NCI-H510A treated with DMSO at 0.1 percent for 48 hours (cell line): ENCODE measurements around the gene RASGRF1.
"Not testable (repeated sequence)": the region's sequence is repeated elsewhere in the genome, so short reads cannot be mapped to it uniquely, and the experiment has no call there.

Experiments used
- DNase-seq: peaks from one replicate; lab custom pipeline; 2025; lab: John Stamatoyannopoulos, UW

Gene RASGRF1, protein sequence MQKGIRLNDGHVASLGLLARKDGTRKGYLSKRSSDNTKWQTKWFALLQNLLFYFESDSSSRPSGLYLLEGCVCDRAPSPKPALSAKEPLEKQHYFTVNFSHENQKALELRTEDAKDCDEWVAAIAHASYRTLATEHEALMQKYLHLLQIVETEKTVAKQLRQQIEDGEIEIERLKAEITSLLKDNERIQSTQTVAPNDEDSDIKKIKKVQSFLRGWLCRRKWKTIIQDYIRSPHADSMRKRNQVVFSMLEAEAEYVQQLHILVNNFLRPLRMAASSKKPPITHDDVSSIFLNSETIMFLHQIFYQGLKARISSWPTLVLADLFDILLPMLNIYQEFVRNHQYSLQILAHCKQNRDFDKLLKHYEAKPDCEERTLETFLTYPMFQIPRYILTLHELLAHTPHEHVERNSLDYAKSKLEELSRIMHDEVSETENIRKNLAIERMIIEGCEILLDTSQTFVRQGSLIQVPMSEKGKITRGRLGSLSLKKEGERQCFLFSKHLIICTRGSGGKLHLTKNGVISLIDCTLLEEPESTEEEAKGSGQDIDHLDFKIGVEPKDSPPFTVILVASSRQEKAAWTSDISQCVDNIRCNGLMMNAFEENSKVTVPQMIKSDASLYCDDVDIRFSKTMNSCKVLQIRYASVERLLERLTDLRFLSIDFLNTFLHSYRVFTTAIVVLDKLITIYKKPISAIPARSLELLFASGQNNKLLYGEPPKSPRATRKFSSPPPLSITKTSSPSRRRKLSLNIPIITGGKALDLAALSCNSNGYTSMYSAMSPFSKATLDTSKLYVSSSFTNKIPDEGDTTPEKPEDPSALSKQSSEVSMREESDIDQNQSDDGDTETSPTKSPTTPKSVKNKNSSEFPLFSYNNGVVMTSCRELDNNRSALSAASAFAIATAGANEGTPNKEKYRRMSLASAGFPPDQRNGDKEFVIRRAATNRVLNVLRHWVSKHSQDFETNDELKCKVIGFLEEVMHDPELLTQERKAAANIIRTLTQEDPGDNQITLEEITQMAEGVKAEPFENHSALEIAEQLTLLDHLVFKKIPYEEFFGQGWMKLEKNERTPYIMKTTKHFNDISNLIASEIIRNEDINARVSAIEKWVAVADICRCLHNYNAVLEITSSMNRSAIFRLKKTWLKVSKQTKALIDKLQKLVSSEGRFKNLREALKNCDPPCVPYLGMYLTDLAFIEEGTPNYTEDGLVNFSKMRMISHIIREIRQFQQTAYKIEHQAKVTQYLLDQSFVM (N-terminal part only)

DNA sequence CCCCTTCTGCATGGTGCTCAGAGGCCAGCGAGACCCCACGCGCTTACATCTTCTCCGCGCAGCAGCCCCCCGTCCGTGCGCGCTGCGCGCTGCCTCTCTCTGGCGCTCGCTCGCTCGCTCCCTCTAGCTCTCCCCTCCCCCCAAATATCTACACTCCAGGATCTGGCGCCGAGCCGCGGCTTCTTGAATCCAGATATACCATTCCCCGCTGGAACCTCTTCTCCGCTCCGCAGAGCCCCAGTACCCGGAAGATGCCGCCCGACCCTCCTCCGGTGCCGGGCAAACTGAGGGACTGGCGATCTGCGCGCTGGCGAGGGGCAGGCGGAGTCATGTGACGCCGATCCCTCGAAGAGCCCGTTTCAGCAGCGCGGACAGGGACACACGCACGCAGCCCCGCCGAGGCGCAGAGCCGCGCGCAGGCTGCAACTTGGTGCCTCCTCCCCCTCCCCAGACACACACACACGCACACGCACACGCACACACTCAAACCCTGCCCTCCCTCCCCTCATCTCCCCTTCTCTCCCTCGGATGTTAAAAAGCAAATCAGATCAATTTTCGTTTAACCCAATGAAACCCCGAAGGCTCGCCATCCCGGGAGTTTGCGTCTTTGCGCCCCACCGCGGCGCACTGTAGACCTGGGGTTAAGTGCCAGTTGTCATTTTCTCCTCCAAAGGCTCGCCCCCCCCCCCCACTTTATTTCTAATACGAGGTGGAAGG is at the start of gene RASGRF1:
TSS of gene RASGRF1 (minus strand) at position 294 of the 717 bp plus-strand sequence. CDS start at position 12, 282 bp downstream.
- DNase-seq = no peak

DNA sequence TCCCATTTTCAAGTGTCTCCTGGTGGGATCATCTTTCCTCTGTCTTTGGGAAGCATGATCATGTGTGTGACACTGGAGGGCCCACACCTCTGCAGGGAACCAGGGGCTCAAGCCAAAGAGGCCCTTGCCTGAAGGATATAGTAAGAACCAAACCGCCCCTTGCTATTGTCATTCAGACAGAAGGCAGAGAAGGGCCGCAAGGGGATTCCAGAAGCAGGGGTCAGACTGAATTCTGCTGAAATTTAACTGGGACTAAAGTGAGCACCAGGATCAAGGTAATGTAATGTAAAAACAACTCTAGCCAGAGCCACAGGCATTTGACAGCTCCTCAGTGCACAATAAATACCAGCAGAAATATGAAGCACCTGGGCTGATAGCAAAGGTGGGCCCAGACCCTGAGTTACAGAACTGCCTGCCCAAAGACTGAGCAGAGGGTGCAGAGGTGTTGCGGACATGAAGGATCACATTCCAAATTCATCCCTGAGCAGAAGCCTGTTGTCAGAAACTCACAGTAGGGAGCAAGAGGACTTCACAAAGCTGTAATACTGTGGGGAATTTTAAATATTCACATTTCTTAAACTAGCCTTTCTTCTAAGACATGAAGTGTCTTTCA is 46.0 kb upstream of the RASGRF1 start:
- DNase-seq = no peak

DNA sequence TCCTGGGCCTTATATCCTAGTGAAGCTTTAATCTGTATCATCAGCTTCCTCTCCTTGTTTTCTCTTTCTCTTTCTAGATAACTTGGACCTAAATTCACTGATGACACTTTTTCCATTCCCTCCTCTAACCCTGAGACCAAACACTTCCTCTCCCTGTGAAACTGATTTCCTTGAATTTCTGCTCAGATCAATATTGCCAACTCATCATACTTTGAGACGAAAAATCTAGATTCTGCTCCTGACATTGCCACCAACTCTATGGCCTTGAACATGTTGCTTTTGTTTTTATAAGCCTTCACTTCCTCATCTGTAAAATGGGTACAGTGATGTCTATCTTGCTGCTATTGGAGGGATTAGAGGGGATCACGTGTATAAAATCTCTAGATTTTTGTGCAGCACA is 42.7 kb upstream of the RASGRF1 start:
- no peak for DNase-seq

DNA sequence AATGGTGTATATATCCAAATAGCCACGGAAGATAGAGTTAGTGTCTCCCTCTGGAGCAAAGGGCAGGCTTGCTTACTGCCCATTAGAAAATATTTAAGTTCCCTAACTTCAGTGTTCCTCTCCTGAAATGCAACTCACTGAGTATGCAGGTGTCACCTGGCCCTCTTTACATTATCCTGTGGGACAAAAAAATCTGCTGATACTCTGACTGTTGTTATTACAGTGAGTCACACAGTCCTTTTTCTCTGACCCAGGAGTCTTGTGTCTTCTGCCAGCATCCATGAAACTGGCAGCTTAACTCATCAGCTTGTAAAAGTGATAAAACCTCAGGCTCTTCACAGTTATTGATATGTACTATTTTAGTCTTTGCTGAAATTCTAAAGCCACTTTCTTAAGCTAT is 42.2 kb upstream of the RASGRF1 start:
- no peak for DNase-seq

DNA sequence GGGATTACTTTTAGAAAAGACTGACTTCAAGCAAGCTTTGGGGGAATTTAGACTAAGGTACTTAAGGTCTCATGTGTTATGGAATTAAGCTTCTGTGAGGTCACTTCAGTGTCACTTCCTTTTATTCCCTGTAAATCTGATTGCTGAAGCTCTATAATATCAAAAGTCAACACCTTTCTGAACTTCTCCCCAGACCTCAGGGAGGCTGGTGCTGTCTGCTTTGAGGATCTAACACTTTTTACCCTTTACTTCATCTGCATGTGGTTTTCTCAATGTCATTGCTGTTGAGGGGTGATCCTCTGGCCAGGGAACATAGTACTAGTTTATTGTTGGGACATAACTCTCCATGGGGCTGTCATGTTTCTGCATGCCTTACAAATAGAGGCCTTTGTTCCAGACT is 41.8 kb upstream of the RASGRF1 start:
- DNase-seq = no peak

DNA sequence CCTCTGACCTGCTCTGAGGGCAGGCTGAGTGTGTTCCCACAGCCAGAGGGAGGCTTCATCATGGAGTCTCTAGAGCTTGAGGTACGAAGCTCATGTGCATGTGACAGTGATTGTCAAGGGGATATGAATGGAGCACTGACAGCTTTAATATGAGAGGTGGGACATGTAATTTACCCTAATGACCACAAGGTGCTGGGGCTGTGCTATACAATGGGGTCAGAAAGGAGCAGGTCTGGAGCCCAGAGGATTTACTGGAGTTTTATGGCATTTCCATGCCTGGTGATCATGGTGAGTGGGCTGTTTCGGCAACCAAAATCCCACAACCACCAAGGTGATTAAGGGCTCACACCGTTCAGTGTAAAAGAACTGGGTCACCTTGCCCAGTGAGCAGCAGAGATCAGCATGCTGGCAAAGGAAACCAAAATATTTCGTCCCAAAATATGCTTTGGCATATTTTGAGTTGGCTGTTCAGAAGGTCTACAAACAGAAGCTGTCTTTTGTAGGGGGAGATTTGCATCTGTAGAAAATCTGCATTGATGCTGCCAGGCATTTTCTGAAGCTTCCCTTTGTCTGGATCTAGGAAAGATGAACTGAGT is 40.1 kb upstream of the RASGRF1 start:
- no peak for DNase-seq

DNA sequence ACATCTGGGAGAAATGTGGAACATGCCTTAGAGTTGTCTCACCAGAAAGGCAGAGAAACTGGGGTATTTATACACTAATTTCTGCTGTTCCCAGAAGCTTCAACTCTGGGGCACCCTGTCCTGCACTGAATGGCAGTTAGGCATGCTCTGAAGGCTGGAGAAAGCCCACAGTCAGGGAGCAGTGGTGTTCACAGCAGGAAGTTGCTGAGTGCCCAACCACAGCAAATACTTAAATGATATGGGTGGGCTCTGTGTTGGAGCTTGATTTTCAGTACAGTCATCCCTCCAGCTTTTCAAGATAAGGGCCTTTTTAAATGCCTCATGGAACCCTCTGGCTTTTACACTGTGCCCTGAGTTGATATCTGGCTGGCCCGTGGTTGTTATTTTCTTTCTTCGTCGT is 38.7 kb upstream of the RASGRF1 start:
- no peak for DNase-seq

DNA sequence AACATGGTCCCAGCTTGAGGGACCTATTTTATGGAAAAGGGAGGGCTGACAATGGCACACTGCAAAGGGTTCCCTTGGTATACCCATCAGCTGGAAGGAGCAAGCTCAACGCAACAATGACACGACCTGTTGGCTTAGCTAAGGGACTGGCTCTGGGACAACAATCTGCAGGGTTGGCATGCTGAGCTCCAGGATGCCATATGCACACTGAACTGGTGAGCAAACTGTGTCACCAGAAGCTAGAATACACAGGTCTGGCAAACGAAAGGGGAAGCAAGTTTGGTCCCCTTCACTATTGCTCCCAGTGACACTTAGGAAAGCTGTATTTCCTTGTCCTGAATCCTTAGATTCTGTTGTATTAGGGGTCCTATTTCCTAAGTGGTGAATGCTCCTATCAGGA is 38.0 kb upstream of the RASGRF1 start:
- DNase-seq = no peak

DNA sequence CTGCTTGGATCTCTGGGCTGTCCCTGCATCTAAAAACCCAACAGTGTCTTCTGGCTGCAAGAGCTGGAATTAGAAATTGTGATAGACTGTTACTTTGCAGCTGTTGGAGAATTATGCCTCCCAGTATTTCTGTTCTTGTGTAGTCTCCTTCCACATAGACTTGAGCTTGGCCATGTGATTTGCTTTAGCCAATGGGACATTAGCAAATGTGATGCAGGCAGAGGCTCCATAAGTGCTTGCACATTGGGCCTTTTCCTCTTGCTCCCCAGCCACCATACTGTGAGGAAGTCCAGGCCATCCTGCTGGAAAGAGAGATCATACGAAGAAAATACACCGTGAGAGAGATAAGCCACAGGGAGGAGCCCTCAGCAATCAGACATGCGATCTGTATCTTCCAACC is 33.8 kb upstream of the RASGRF1 start:
- no peak for DNase-seq

DNA sequence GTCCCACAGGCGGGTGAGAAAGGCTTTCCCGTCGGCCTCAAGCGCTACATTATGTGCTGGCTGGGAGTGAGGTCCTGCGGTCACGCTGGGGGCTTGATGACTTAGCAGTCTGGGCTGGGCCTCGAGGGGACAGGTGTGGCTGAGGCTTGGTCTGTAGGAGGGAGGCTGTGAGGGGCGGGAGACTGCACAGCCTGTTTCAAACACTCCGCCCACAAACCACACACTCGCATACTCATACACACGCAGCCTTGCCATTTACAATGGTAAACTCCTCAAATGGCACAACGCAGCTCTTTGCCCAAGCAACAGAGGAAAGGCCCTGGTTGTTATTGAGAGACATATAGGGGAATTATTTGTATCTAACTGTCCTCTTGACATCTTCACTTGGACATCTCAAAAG is 32.4 kb upstream of the RASGRF1 start:
- DNase-seq = no peak

DNA sequence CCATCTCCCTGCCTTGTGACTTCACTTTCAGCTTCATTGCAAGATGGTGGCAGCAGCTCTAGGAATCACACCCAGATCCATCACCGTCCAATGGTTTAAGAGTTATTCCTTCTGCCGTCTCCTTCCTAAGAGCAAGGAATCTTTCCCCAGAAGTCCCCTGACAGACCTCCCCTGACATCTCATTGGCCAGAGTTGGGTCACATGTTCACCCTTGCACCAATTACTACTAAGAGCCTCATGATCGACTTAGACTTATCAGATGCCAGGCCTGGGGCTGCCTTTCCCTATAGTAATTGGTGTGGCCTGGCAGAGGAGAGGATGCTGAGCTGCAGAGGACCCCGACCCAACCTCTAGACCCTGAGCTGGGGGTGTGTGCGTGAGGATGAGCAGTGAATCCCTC is 31.8 kb upstream of the RASGRF1 start:
- DNase-seq = no peak

DNA sequence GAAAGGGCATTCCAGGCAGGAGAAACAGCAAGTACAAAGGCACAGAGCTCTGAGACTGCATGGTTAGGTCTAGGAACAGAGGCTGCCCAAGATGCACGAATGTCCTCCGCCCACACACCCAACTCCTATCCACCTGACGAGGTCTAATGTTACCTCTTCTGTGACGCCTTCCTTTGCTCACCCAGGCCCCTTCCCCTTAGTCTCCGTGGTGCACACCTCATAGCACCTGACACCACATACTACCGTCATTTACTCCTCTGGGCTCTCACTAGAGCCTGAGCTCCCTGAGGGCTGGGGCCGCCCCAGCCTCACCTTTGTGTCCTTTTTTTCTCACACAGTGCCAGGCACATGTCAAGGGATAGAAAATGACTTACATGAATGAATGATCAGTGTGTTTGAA is 31.0 kb upstream of the RASGRF1 start:
- DNase-seq = no peak

DNA sequence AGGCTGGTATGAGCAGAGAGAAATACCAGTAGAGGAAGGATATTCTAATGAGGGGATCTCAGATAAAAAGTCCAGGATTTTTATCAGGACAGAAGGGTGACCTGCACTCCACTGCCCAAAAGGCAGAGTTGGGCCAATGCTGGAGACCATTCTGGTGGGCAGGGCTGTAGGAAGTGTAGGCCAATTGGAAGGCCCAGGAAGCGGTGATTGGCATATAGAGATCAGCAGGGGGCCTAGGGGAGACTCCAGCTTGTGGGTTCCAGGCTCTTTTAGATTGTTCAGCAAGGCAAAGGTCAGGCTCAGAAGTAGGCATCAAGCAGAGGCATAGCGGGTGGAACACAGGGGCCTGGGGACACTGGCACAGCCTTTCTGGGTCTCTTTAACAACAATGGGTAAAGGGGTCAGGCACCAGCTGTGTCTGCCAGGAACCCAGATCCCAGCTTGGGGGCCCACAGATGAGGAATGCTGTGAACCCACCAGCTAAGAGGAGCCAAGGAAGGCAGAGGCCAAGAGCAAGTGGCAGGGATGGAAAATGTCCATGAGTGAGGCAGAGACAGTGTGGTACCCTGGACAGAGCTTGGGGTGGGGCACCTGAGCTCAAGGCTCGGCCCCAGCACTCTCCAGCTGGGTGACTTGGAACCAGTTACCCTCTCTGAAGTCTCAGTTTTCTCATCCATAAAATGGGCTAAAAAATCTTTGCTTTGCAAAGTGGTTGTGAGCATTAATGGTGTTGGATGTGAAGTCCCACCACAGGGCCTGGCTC is 27.0 kb upstream of the RASGRF1 start:
- no peak for DNase-seq

DNA sequence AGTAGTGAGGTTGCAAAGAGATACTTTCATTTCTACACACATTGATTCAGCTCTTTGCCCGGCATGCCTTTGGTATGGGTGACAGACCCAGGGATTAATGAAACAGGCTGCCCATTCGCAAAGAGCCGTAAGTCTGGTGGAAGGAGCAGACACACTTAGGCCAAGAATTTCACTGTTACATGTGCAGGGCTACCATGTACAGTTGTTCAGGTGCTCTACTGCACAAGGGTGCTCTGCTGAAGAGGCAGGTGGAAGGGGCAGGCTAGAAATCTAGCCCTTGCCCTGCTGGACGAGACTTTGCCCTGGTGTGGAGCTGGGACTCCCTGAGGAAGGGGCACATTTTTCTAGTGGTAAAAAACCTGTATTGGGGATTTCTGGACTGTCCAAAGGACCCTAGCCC is 26.2 kb upstream of the RASGRF1 start:
- DNase-seq = no peak

DNA sequence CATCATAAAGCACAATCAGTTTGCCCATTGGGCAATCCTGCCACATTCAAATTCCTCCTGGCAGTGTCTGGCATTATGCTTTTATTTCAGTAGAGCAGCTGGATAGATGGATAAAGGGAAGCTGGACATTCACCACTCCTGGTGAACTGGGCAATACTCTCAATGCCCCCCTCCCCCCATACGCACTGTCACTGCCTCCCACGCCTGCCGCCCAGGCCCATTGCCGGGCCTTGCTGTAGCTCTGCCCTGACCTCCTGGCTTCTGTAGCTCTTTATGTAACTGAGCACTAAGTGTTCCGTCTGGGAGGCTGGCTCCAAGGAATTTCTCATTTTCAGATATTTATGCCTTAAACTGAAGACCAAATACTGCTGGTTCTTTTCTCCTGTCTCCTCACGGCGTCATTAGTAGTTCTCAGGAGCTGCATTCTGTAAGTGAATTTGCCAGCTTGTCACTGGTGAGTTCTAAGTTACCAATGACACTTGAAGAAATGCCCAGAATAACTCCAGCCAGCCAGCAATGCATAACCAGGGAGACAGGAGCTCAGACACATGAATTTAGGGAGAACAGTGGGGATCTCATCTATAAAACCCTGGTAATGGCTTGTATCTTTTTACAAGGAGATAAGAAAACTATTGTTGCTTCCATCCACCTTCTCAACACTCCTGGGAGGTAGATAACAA is 25.5 kb upstream of the RASGRF1 start:
- no peak for DNase-seq

DNA sequence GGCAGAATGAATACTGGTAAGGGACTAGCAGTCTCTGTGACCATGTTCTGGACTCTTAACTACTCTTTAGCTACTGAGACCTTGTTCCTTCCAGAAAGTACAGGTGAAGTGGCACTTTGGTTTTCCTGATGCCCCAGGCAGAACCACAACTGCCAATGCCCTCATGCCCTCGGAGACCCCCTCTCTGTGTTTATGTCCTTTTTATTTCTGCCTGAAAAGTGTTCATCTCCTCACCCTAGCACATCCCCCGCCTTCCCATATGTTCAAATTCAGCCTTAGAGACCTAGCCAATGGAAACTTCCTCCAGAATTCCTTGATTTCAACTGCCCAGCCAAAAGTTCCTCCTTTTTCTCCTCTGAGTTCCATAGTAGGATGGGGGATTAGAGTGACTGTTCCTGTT is 23.3 kb upstream of the RASGRF1 start:
- no peak for DNase-seq

DNA sequence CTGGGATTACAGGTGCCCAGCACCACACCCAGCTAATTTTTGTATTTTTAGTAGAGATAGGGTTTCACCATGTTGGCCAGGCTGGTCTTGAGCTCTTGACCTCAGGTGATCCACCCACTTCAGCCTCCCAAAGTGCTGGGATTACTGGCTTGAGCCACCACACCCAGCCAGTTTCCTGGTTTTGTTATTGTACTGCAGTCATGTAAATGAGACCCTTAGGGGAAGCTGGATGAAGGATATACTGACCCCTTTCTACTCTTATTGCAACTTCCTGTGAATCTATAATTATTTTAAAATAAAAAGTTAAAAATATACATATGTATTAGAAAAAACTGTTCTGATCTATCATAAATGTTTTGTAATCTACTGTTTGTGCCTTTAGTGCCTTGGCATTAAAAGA is 20.8 kb upstream of the RASGRF1 start:
- not testable (repeated sequence) for DNase-seq

DNA sequence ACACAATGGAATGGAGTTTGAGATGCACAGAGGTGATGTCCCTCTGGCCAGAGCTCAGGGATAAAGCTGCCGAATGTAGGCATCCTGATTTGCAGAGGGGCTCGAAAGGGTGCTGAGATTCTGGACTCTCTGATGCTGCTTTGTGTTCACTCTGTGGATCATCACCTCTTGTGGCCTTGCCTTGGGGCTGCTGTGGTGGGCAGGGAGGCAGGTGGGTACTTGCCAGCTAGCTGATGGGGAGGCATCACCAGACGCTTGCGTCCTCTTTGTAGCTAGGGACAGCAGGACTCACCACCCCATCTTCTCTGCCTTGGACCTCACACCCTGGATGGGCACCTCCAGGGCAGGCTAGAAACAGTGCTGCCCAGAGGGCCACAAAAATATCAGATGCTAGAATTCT is 14.6 kb upstream of the RASGRF1 start:
- DNase-seq = no peak

DNA sequence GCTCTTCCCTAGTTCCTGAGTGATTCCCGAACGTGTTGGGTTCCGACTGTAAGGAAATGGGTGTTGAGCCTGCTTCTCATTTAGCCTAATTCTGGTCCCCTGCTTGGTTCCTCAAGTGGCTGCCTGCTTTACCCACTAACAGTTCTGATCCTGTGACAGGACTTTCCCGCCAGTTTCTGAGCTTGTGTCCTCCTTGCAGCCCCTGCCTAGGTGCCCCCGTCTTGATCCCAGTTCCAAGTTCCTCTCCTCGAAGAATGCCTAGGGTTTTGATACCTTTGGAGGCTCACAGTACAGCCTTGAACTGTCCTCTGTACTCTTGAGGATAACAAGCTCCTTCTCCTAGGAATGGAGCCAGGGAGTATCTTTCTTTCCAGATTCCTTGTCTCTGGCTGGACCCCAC is 12.0 kb upstream of the RASGRF1 start:
- DNase-seq = no peak
